ENCODE data around the gene GPR27.

Gene GPR27

DNA sequence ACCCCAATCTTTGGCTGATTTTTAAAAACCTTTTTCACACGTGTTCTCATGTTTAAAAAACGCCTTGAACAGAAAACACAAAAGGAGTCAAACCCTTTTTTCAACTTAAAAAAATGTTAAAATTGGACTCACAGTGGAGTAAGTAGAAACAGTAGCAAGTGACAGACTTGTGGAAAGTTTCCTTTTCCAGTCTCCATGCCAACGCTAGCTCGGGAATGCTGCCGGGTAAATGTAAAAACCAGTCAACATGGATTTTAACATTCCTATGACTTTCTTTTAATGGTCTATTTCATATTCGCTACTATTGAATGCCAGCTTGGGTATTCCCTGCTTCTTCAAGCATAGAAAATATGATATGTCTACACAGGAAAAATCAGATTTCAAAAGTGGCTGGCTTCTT, 32.9 kb downstream of the GPR27 start:
- no peak for DNase-seq

DNA sequence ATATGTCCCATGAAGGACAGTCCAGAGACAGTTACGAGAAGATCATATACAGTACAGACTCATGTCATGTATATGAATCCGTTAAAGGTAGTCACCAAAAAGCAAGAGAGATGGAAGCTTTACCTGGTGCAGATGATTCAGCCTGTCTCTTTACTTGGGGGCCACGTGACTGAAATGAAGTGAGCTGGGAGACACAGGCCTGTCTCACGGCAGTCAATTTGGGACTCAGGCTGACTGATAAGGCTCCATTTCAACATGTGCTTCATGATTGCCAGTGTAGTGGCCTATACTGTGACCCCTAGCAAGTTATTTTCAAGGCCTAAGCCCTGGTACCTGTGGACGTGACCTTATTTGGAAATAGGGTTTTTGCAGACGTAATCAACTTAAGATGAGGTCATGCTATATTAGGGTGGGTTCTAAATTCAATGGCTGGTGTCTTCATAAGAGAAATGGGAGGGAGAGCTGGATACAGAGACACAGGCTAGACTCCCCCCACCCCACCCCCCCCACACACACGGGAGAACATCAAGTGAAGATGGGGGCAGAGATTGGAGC, 34.3 kb downstream of the GPR27 start:
- no peak for DNase-seq

DNA sequence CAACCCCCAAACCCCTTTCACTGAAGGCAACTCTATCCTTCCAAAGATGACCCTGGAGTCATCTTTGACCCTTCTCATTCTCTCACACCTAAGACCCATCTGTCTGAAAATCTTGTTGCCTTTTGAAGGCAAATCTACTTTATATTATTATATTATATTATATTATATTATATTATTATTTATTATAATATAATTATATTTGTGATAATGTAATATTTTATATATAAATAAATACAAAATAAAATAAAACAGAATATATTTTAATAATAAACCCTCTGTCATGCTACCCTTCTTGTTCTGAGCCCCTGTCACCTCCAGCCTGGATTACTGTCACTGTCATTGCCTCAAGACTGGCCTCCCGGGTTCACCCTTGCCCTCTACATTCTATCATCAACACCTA, 36.3 kb downstream of the GPR27 start:
- no peak for DNase-seq

DNA sequence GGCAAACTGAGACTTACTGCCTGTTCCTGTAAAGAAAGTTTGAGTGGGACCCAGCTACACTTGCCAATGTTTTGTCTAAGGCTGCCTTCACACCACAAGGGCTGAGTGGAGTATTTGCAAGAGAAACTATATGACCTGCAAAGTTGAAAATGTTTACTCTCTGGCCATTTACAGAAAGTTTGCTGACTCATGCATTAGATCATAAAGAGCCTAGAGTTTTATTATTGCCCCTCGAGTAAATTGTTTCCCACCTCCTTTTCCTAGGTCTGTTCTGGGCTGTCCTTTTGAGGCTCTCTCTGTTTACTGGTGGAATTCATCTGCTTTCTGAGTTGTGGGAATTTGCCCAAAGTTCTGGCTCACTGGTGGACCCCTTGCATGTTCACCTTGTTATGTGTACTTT, 38.0 kb downstream of the GPR27 start:
- DNase-seq, result no peak

- no peak for DNase-seq
These were observed 42.6 kb downstream of the GPR27 start for GRCh38 chr3:71796290-71796689.

DNA sequence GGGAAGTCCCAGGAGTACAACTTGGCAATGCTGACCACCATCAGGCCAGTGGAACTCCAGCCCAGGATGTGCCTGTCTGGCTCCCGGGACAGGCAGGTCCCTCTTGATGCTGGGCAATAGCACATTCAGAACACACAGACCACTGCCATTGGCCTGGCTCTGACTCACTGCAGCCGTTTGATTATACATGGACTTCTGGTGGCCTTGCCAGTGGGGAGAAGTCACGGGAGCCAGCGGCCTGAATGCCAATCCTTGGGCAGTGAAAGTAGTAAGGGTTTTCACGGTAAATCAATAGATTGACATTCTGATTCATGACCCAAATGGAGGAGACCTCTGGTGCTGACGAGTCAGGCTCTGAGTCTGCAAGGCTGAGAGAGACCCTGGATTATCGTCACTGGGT, 43.8 kb downstream of the GPR27 start:
- no peak for DNase-seq

- DNase-seq, result no peak
These were observed 46.4 kb downstream of the GPR27 start for GRCh38 chr3:71800023-71800422.

- no peak for DNase-seq
These were observed 48.3 kb downstream of the GPR27 start for GRCh38 chr3:71801986-71802385.

DNA sequence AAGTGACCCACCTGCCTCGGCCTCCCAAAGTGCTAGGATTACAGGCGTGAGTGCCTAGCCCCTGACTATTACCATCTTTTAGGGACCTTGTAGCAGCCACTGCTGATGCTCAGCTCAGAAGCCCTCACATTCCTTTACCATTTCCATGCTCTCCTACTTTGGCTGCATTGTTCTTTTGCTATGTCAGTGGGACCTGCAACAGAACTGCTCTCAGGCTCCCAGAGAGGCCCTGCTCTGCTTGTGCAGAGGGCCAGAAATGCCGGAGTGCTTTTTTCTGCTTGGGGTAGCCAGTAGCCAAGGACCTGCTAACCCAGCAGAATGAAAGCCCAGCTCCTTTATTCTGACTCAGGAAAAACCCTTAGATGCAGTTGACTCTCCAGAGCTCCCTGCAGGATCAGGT, 49.6 kb downstream of the GPR27 start:
- DNase-seq, result no peak

- DNase-seq, result no peak
These were observed 51.5 kb downstream of the GPR27 start for GRCh38 chr3:71805199-71805598.

- no peak for DNase-seq
These were observed 52.0 kb downstream of the GPR27 start for GRCh38 chr3:71805691-71806090.

All from CD4-positive, alpha-beta T cell treated with Interleukin-4 for 4 hours (primary cell).